ENCODE data around the gene FBXW5. TPM values are rescaled to one million over a fixed set of nuclear protein-coding genes. Genes with fewer than 3 reads are reported as not detected.

FBXW5 gene
- total RNA-seq, 2 experiments from 2014 or later: 54.4 to 66.4 TPM

GRCh38 chr9:136945333-136946227 lies 1.0 kb upstream of the FBXW5 start:
- H3K27ac Mint-ChIP-seq: no peak overlapping the region
- peaks cover 9% of the 10 kb centered on the region for H3K4me1 Mint-ChIP-seq
- peaks cover 19% of the 10 kb centered on the region for H3K36me3 Mint-ChIP-seq (ENCODE audit: low read depth)
- no peaks in the 10 kb centered on the region for H3K9me3 Mint-ChIP-seq (ENCODE audit: low read depth)
- intact Hi-C loops (cut with DNase I, micrococcal nuclease): no loop called here
- POLR2A ChIA-PET: interaction anchor here (0.6 kb wide), 1 partner anchor 89 kb away, joined by 3 read pairs; no protein-coding TSS in a partner anchor
- DNase-seq (no peak), ATAC-seq (no peak)
- no peak overlapping the region for H3K4me3 Mint-ChIP-seq
- H3K27me3 Mint-ChIP-seq: no peaks in the 10 kb centered on the region
- CTCF ChIA-PET: interaction anchor here (0.8 to 3.8 kb wide), 2 partner anchors 89 to 103 kb away, joined by 3 to 23 read pairs; partner anchors contain the start of gene AJM1

- peak; percentile 50 for DNase-seq
- ChIA-PET CTCF (interaction anchor here (0.7 to 1.2 kb wide), 3 partner anchors 13 to 124 kb away, joined by 3 read pairs; no protein-coding TSS in a partner anchor), POLR2A (interaction anchor here (0.6 kb wide), 1 partner anchor 297 kb away, joined by 3 read pairs; the partner anchor contains the start of gene TUBB4B)
- peaks cover 24% of the 10 kb centered on the region for H3K36me3 Mint-ChIP-seq (ENCODE audit: low read depth)
- ATAC-seq: peak; percentile 35
- intact Hi-C loops (cut with DNase I, micrococcal nuclease): loop anchor here (1.0 to 5.0 kb wide), 20 partner anchors 42 to 581 kb away; partner anchors contain the start of genes PHPT1 (in 2 of the 2), ABCA2 (in 1 of the 2), AJM1 (in 1 of the 2) and DNLZ (in 1 of the 2)
- peaks cover 9% of the 10 kb centered on the region for H3K4me1 Mint-ChIP-seq
- H3K27ac Mint-ChIP-seq: no peak overlapping the region
- H3K9me3 Mint-ChIP-seq (ENCODE audit: low read depth): no peaks in the 10 kb centered on the region
- H3K27me3 Mint-ChIP-seq: no peaks in the 10 kb centered on the region
- H3K4me3 Mint-ChIP-seq: peak overlapping the region; percentile 77
Measured at GRCh38 chr9:136944212-136944518, 373 bp downstream of the FBXW5 start.

GRCh38 chr9:136943291-136944211 lies 987 bp downstream of the FBXW5 start:
- Mint-ChIP-seq H3K36me3 (ENCODE audit: low read depth) (peaks cover 27% of the 10 kb centered on the region), H3K27me3 (no peaks in the 10 kb centered on the region), H3K4me1 (peaks cover 9% of the 10 kb centered on the region), H3K27ac (peak overlapping the region; percentile 51), H3K9me3 (ENCODE audit: low read depth) (no peaks in the 10 kb centered on the region), H3K4me3 (peak overlapping the region; percentile 77)
- ATAC-seq (peak; percentile 27), DNase-seq (peak; percentile 68)
- ChIA-PET CTCF (interaction anchor here (0.6 to 1.2 kb wide), 6 partner anchors 12 to 216 kb away, joined by 3 to 4 read pairs (median 3); no protein-coding TSS in a partner anchor), POLR2A (no interaction called here)
- intact Hi-C loops (cut with DNase I, micrococcal nuclease): loop anchor here (1.0 to 5.0 kb wide), 20 partner anchors 41 to 580 kb away; partner anchors contain the start of genes PHPT1 (in 2 of the 2), ABCA2 (in 1 of the 2), AJM1 (in 1 of the 2) and DNLZ (in 1 of the 2)

GRCh38 chr9:136942881-136943230 lies 1.7 kb downstream of the FBXW5 start:
- Mint-ChIP-seq H3K36me3 (ENCODE audit: low read depth) (peaks cover 27% of the 10 kb centered on the region), H3K27me3 (no peaks in the 10 kb centered on the region), H3K4me1 (peaks cover 9% of the 10 kb centered on the region), H3K27ac (no peak overlapping the region), H3K9me3 (ENCODE audit: low read depth) (no peaks in the 10 kb centered on the region), H3K4me3 (peak overlapping the region; percentile 77)
- CTCF ChIA-PET: interaction anchor here (0.6 to 1.2 kb wide), 3 partner anchors 12 to 216 kb away, joined by 3 to 4 read pairs (median 3); no protein-coding TSS in a partner anchor
- no peak for DNase-seq
- intact Hi-C loops (cut with DNase I, micrococcal nuclease): loop anchor here in 1 of 2 experiments (5.0 kb wide), 2 partner anchors 41 to 96 kb away; partner anchors contain the start of gene PHPT1
- no peak for ATAC-seq
- POLR2A ChIA-PET: no interaction called here

- CTCF ChIA-PET: interaction anchor here (0.6 kb wide), 1 partner anchor 18 kb away, joined by 3 read pairs; no protein-coding TSS in a partner anchor
- POLR2A ChIA-PET: no interaction called here
- peak overlapping the region; percentile 77 for H3K4me3 Mint-ChIP-seq
- no peaks in the 10 kb centered on the region for H3K9me3 Mint-ChIP-seq (ENCODE audit: low read depth)
- ATAC-seq (no peak), DNase-seq (no peak)
- H3K4me1 Mint-ChIP-seq: peaks cover 9% of the 10 kb centered on the region
- peaks cover 29% of the 10 kb centered on the region for H3K36me3 Mint-ChIP-seq (ENCODE audit: low read depth)
- intact Hi-C loops (cut with DNase I, micrococcal nuclease): loop anchor here in 1 of 2 experiments (5.0 kb wide), 2 partner anchors 40 to 95 kb away; partner anchors contain the start of gene PHPT1
- H3K27ac Mint-ChIP-seq: no peak overlapping the region
- H3K27me3 Mint-ChIP-seq: no peaks in the 10 kb centered on the region
Measured at GRCh38 chr9:136942112-136942880, 2.2 kb downstream of the FBXW5 start.

- H3K27ac Mint-ChIP-seq: no peak overlapping the region
Measured at GRCh38 chr9:136941231-136942111, 3.1 kb downstream of the FBXW5 start.

GRCh38 chr9:136940526-136941230 lies 3.9 kb downstream of the FBXW5 start:
- CTCF ChIA-PET: no interaction called here
- Mint-ChIP-seq H3K27me3 (no peaks in the 10 kb centered on the region), H3K27ac (no peak overlapping the region), H3K36me3 (ENCODE audit: low read depth) (peaks cover 37% of the 10 kb centered on the region), H3K4me3 (no peak overlapping the region), H3K4me1 (peaks cover 9% of the 10 kb centered on the region), H3K9me3 (ENCODE audit: low read depth) (no peaks in the 10 kb centered on the region)
- DNase-seq (no peak), ATAC-seq (no peak)
- POLR2A ChIA-PET: no interaction called here
- intact Hi-C loops (cut with DNase I, micrococcal nuclease): loop anchor here in 1 of 2 experiments (5.0 kb wide), 2 partner anchors 38 to 93 kb away; partner anchors contain the start of gene PHPT1

More at GRCh38 chr9:136941231-136942111, 3.1 kb downstream of the FBXW5 start:
- no peak for DNase-seq
- ChIA-PET CTCF (no interaction called here), POLR2A (no interaction called here)
- intact Hi-C loops (cut with DNase I, micrococcal nuclease): loop anchor here in 1 of 2 experiments (5.0 kb wide), 2 partner anchors 39 to 94 kb away; partner anchors contain the start of gene PHPT1
- Mint-ChIP-seq H3K27me3 (no peaks in the 10 kb centered on the region), H3K9me3 (ENCODE audit: low read depth) (no peaks in the 10 kb centered on the region), H3K4me1 (peaks cover 9% of the 10 kb centered on the region), H3K36me3 (ENCODE audit: low read depth) (peaks cover 34% of the 10 kb centered on the region), H3K4me3 (no peak overlapping the region)
- ATAC-seq: no peak

- no peak for ATAC-seq
- H3K27me3 Mint-ChIP-seq: no peaks in the 10 kb centered on the region
- peaks cover 8% of the 10 kb centered on the region for H3K4me1 Mint-ChIP-seq
- DNase-seq: no peak
- H3K27ac Mint-ChIP-seq: no peak overlapping the region
- peaks cover 37% of the 10 kb centered on the region for H3K36me3 Mint-ChIP-seq (ENCODE audit: low read depth)
- no peak overlapping the region for H3K4me3 Mint-ChIP-seq
- H3K9me3 Mint-ChIP-seq (ENCODE audit: low read depth): no peaks in the 10 kb centered on the region
- ChIA-PET POLR2A (no interaction called here), CTCF (no interaction called here)
- intact Hi-C loops (cut with DNase I, micrococcal nuclease): loop anchor here in 1 of 2 experiments (5.0 kb wide), 2 partner anchors 38 to 93 kb away; partner anchors contain the start of gene PHPT1
Measured at GRCh38 chr9:136939996-136940525, 4.5 kb downstream of the FBXW5 start.

GRCh38 chr9:136939431-136939995 lies 5.0 kb downstream of the FBXW5 start:
- H3K36me3 Mint-ChIP-seq (ENCODE audit: low read depth): peaks cover 37% of the 10 kb centered on the region
- CTCF ChIA-PET: interaction anchor here (0.7 to 0.8 kb wide), 2 partner anchors 96 to 137 kb away, joined by 3 read pairs; no protein-coding TSS in a partner anchor
- ATAC-seq (no peak), DNase-seq (no peak)
- no peak overlapping the region for H3K4me3 Mint-ChIP-seq
- intact Hi-C loops (cut with DNase I, micrococcal nuclease): no loop called here
- no peak overlapping the region for H3K27ac Mint-ChIP-seq
- H3K4me1 Mint-ChIP-seq: peaks cover 4% of the 10 kb centered on the region
- H3K9me3 Mint-ChIP-seq (ENCODE audit: low read depth): no peaks in the 10 kb centered on the region
- POLR2A ChIA-PET: no interaction called here
- H3K27me3 Mint-ChIP-seq: no peaks in the 10 kb centered on the region
